HepG2 (cell line): ENCODE data around the gene LIN28B. TPM values are rescaled to one million over a fixed set of nuclear protein-coding genes. Genes with fewer than 3 reads are reported as not detected.

Source experiments
- ATAC-seq: fragments of 200-7000 bp; cut with Tn5 transposase; 3 replicates; pipeline ENCODE4 v1.9.1; 2020; ENCODE audit warnings: mild to moderate bottlenecking, moderate library complexity
- BruUV-seq: library from RNA; stranded (reverse); fragments of 400-500 nt; replicated peaks from 2 replicates; lab custom pipeline; 2021; lab: Mats Ljungman, UMichigan
- CTCF ChIA-PET: fragments of 300-600 bp; formaldehyde crosslinking; extraction: SDS; loops from one replicate; lab custom pipeline; 2021; ENCODE audit warnings: low total read pairs, inconsistent platforms, low intra/inter-chr PET ratio; lab: Yijun Ruan, JAX
- POLR2A ChIA-PET: fragments of 350-600 bp; sonication (Branson Sonifier 250); formaldehyde crosslinking; loops from one replicate; lab custom pipeline; 2020; ENCODE audit warnings: antibody characterized with exemption, inconsistent platforms; lab: Yijun Ruan, JAX
- DNase-seq: peaks from one replicate; pipeline ENCODE4 v3.0.0-alpha.2; 2015; ENCODE audit warnings: low spot score
- FAIRE-seq: peaks from 3 replicates; lab custom pipeline; 2011; peaks lifted over from hg19 to GRCh38; lab: Jason Lieb, UNC
- H2AFZ ChIP-seq: one replicate; pipeline ENCODE4 v1.6.1; 2011; ENCODE audit warnings: low read length, inconsistent platforms
- H3K27ac ChIP-seq: fragments of 300-600 bp; 3 replicates; pipeline ENCODE4 v1.8.0; 2011; ENCODE audit warnings: mixed run types, mild to moderate bottlenecking, mixed read lengths, low read length, inconsistent platforms; ENCODE audit not compliant: insufficient read depth; ENCODE audit errors: extremely low read length
- H3K27me3 ChIP-seq, 2 experiments: fragments of 200-600 bp in 1 of 2; 2 replicates in 1 of 2; 3 replicates in 1 of 2; pipeline versions ENCODE4 v1.6.0 to v1.8.0; 2011; ENCODE audit warnings: low read length in 2 of 2, mild to moderate bottlenecking in 2 of 2, moderate library complexity in 2 of 2, inconsistent platforms in 1 of 2; ENCODE audit not compliant: insufficient read depth in 2 of 2, control insufficient read depth in 1 of 2
- H3K36me3 ChIP-seq, 2 experiments: fragments of 200-600 bp in 1 of 2; replicated peaks in 1 of 2; 2 replicates in 1 of 2; 3 replicates in 1 of 2; pipeline versions ENCODE4 v1.5.1 to v1.8.0; 2011; ENCODE audit warnings: low read length in 2 of 2, inconsistent platforms in 1 of 2; ENCODE audit not compliant: insufficient read depth in 2 of 2, control insufficient read depth in 1 of 2
- H3K4me1 ChIP-seq: 2 replicates; pipeline ENCODE4 v1.5.1; 2012; ENCODE audit warnings: low read length, inconsistent platforms; ENCODE audit not compliant: insufficient read depth
- H3K4me2 ChIP-seq: 2 replicates; pipeline ENCODE4 v1.6.0; 2011; ENCODE audit warnings: low read depth, low read length, inconsistent platforms
- H3K4me3 ChIP-seq, 3 experiments: fragments of 200-600 bp in 1 of 3; sonication (generic), shearing (Covaris generic) in 1 of 3; replicated peaks in 1 of 3; 2 replicates each; pipeline ENCODE4 v1.5.1; 2011 to 2016; ENCODE audit warnings: low read length in 3 of 3, inconsistent platforms in 2 of 3, low read depth in 2 of 3, mild to moderate bottlenecking in 2 of 3, control low read depth in 1 of 3, mixed read lengths in 1 of 3; ENCODE audit not compliant: insufficient read depth in 1 of 3
- H3K79me2 ChIP-seq: one replicate; pipeline ENCODE4 v1.6.1; 2011; ENCODE audit warnings: low read length, inconsistent platforms; ENCODE audit not compliant: insufficient read depth
- H3K9ac ChIP-seq: 2 replicates; pipeline ENCODE4 v1.6.0; 2011; ENCODE audit warnings: mild to moderate bottlenecking, low read depth, low read length, inconsistent platforms; ENCODE audit not compliant: insufficient read depth
- H3K9me3 ChIP-seq: 2 replicates; pipeline ENCODE4 v1.5.1; 2012; ENCODE audit warnings: mild to moderate bottlenecking, low read length
- H4K20me1 ChIP-seq: 2 replicates; pipeline ENCODE4 v1.6.0; 2011; ENCODE audit warnings: inconsistent platforms, mild to moderate bottlenecking, low read length, moderate library complexity; ENCODE audit not compliant: insufficient read depth
- EP300 ChIP-seq, 3 experiments: sonication (generic) in 1 of 3; formaldehyde crosslinking in 1 of 3; IDR thresholded peaks; 2 replicates each; pipeline versions ENCODE4 v1.5.1 to v1.6.1; 2011 to 2020; ENCODE audit warnings: low read depth in 2 of 3, low read length in 2 of 3, borderline replicate concordance in 1 of 3, improper control_type of control experiment in 1 of 3, mild to moderate bottlenecking in 1 of 3, missing genetic modification reagents in 1 of 3, moderate library complexity in 1 of 3
- FOXP4 ChIP-seq: sonication (generic); formaldehyde crosslinking; IDR thresholded peaks from 2 replicates; pipeline ENCODE4 v1.4.0; 2020; ENCODE audit warnings: missing genetic modification reagents
- HNF4A ChIP-seq: sonication (generic); formaldehyde crosslinking; IDR thresholded peaks from 2 replicates; pipeline ENCODE4 v1.4.0; 2020; ENCODE audit warnings: missing genetic modification reagents
- PATZ1 ChIP-seq: sonication (generic); formaldehyde crosslinking; IDR thresholded peaks from 2 replicates; pipeline ENCODE4 v1.4.0; 2020; ENCODE audit warnings: missing genetic modification reagents
- POLR2A ChIP-seq, 2 experiments: IDR thresholded peaks; 2 replicates each; pipeline ENCODE4 v1.6.1; 2011; ENCODE audit warnings: low read depth in 2 of 2, low read length in 2 of 2, mild to moderate bottlenecking in 1 of 2, moderate library complexity in 1 of 2; ENCODE audit not compliant: insufficient read depth in 1 of 2
- SOX6 ChIP-seq, 2 experiments: fragments of 450-650 bp in 1 of 2; sonication (generic) in 1 of 2; formaldehyde crosslinking in 1 of 2; IDR thresholded peaks; 2 replicates each; pipeline versions ENCODE4 v1.4.0 to v1.6.1; 2017 to 2020; ENCODE audit warnings: antibody characterized with exemption in 1 of 2, mild to moderate bottlenecking in 1 of 2, missing genetic modification reagents in 1 of 2
- SP140L ChIP-seq: sonication (generic); formaldehyde crosslinking; IDR thresholded peaks from 2 replicates; pipeline ENCODE4 v1.4.0; 2020; ENCODE audit warnings: missing genetic modification reagents, borderline replicate concordance
- TCF7 ChIP-seq: sonication (generic); IDR thresholded peaks from 2 replicates; pipeline ENCODE4 v1.6.1; 2016; ENCODE audit warnings: antibody characterized with exemption, low read depth
- ZBTB7B ChIP-seq: sonication (generic); formaldehyde crosslinking; IDR thresholded peaks from 2 replicates; pipeline ENCODE4 v1.4.0; 2020; ENCODE audit warnings: missing genetic modification reagents
- ZNF143 ChIP-seq: sonication (generic); formaldehyde crosslinking; IDR thresholded peaks from 2 replicates; pipeline ENCODE4 v1.4.0; 2020; ENCODE audit warnings: missing genetic modification reagents
- ZNF281 ChIP-seq: sonication (generic); formaldehyde crosslinking; IDR thresholded peaks from 2 replicates; pipeline ENCODE4 v1.4.0; 2020; ENCODE audit warnings: missing genetic modification reagents, borderline replicate concordance
- WGBS: methylation state at CpG from one replicate; pipeline ENCODE4 v1.1.6; 2017; ENCODE audit warnings: low lambda C conversion rate; 5-methylcytosine and 5-hydroxymethylcytosine counted together
- in situ Hi-C: cut with HindIII; loops from 2 replicates; pipeline ENCODE4 v1.10.0; 2017; ENCODE audit warnings: low pct_unique_long_range_greater_than_20kb; ENCODE audit not compliant: extremely low pct_ligation_motif_present
- intact Hi-C: fragments of 100-400 bp; cut with micrococcal nuclease; formaldehyde crosslinking; loops from one replicate; pipeline ENCODE4 v1.10.0; 2022; ENCODE audit not compliant: unreplicated experiment
- polyA plus RNA-seq, 8 experiments: library from polyadenylated mRNA; depleted of rRNA in 3 of 8; stranded (reverse) in 7 of 8; unstranded in 1 of 8; fragments of >200 nt; fragmentation: Illumina TruSeq in 4 of 8; extraction: Trizol in 4 of 8; gene quantifications; 2 replicates each; pipeline versions ENCODE4 v1.2.1 to v1.2.3, GENCODE V29; 2011 to 2016; ENCODE audit warnings: low read depth in 4 of 8, missing spikeins in 1 of 8, mixed read lengths in 1 of 8; ENCODE audit not compliant: insufficient read depth in 1 of 8
- total RNA-seq, 5 experiments: library from RNA; depleted of rRNA; stranded (reverse); fragments of >200 nt; fragmentation: Illumina TruSeq; extraction: Trizol; gene quantifications; 2 replicates each; pipeline ENCODE4 v1.2.3, GENCODE V29; 2016; ENCODE audit warnings: low read depth in 1 of 5

The LIN28B gene
- total and polyA plus RNA-seq, 2 of the 13 experiments (the other 11 are each of a cell fraction or from before 2014, with no cell fraction given), result 14.5 to 56.8 TPM

GRCh38 chr6:104969785-104970581 is 13.1 kb downstream of the LIN28B start:
- ChIA-PET POLR2A (interaction anchor here (1.6 kb wide), 1 partner anchor 11 kb away, joined by 4 read pairs; no protein-coding TSS in a partner anchor), CTCF (no interaction called here)
- FAIRE-seq (peak; percentile 57), ATAC-seq (peak; percentile 81), DNase-seq (peak; percentile 60)
- in situ Hi-C loops, result no loop called here
- Histone ChIP-seq H3K79me2 (peaks cover 70% of the 10 kb centered on the region), H3K36me3 (no peaks in the 10 kb centered on the region; a peak in 1 of 5 replicates), H3K27me3 (no peaks in the 10 kb centered on the region), H3K4me3 (no peak overlapping the region), H3K27ac (peak overlapping the region; percentile 35), H3K4me2 (no peak overlapping the region), H3K9me3 (no peaks in the 10 kb centered on the region), H4K20me1 (no peaks in the 10 kb centered on the region), H3K4me1 (peaks cover 24% of the 10 kb centered on the region), H3K9ac (no peak overlapping the region), H2AFZ (no peak overlapping the region)
- BruUV-seq, result no TSS peak
- intact Hi-C loops, result no loop called here
- WGBS, result 88% methylated on average over 2 of the region's 2 CpGs
- TF ChIP-seq FOXP4 (CRISPR knock-in tag), result peak; percentile 31; the same call in 1 of the 2 replicates
- 0 out of 2 replicates have a peak, but pooled peaks have one; percentile 14 for TF ChIP-seq HNF4A (CRISPR knock-in tag)
- TF ChIP-seq TCF7, result peak; percentile 26
- no peak for TF ChIP-seq PATZ1 (CRISPR knock-in tag)
- peak; percentile 82 for TF ChIP-seq ZNF281 (CRISPR knock-in tag)
- no peak for TF ChIP-seq SP140L (CRISPR knock-in tag)
- peak; percentile 68; the same call in 1 of the 2 replicates for TF ChIP-seq ZBTB7B (CRISPR knock-in tag)
- TF ChIP-seq SOX6 (IDR thresholded peaks at IDR 0.05), result no peak
- peak; percentile 11; the same call in 1 of the 2 replicates for TF ChIP-seq SOX6 (CRISPR knock-in tag; IDR thresholded peaks at IDR 0.05)
- no peak for TF ChIP-seq ZNF143 (CRISPR knock-in tag)
- no peak for TF ChIP-seq POLR2A (IDR thresholded peaks at IDR 0.05; ENCODE audit: insufficient read depth in 1 of 2, low read depth in 2 of 2, low read length in 2 of 2)
- peak in 1 of 2 experiments; percentile 20; a peak in 1 of 4 replicates for TF ChIP-seq EP300 (IDR thresholded peaks at IDR 0.05; ENCODE audit: low read depth in 2 of 2, low read length in 2 of 2)
- no peak for TF ChIP-seq EP300 (CRISPR knock-in tag; IDR thresholded peaks at IDR 0.05; ENCODE audit: borderline replicate concordance)
